H9 (cell line): Measurements from ENCODE around the gene SMIM23. TPM values are rescaled to one million over a fixed set of nuclear protein-coding genes. Genes with fewer than 3 reads are reported as not detected.

ENCODE experiments used
- DNase-seq: peaks from one replicate; pipeline ENCODE4 v3.0.0-alpha.2; 2017
- H2AFZ ChIP-seq: one replicate; pipeline ENCODE4 v1.6.1; 2013; ENCODE audit warnings: mild to moderate bottlenecking, low read length, control low read depth, moderate library complexity
- H2AK5ac ChIP-seq: 2 replicates; pipeline ENCODE4 v1.6.1; 2013; ENCODE audit warnings: low read length, control low read depth, mixed read lengths; ENCODE audit not compliant: insufficient read length
- H2BK120ac ChIP-seq: one replicate; pipeline ENCODE4 v1.6.1; 2013; ENCODE audit warnings: low read depth, mild to moderate bottlenecking, low read length, control low read depth, inconsistent platforms; ENCODE audit not compliant: poor library complexity, severe bottlenecking
- H2BK12ac ChIP-seq: 2 replicates; pipeline ENCODE4 v1.6.1; 2013; ENCODE audit warnings: low read length, control low read depth, mixed read lengths, low read depth; ENCODE audit not compliant: insufficient read length
- H2BK15ac ChIP-seq: 2 replicates; pipeline ENCODE4 v1.6.1; 2013; ENCODE audit warnings: low read depth, low read length, control low read depth
- H2BK20ac ChIP-seq: one replicate; pipeline ENCODE4 v1.6.1; 2013; ENCODE audit warnings: low read depth, mild to moderate bottlenecking, low read length, control low read depth, inconsistent platforms; ENCODE audit not compliant: poor library complexity, severe bottlenecking
- H2BK5ac ChIP-seq: 2 replicates; pipeline ENCODE4 v1.6.1; 2013; ENCODE audit warnings: low read length, control low read depth, mixed read lengths; ENCODE audit not compliant: insufficient read length
- H3K14ac ChIP-seq: 2 replicates; pipeline ENCODE4 v1.6.1; 2013; ENCODE audit warnings: low read length, control low read depth; ENCODE audit not compliant: insufficient read depth
- H3K18ac ChIP-seq: 2 replicates; pipeline ENCODE4 v1.6.1; 2013; ENCODE audit warnings: low read depth, mild to moderate bottlenecking, mixed read lengths, low read length, control low read depth; ENCODE audit not compliant: insufficient read length
- H3K23ac ChIP-seq: 2 replicates; pipeline ENCODE4 v1.6.1; 2013; ENCODE audit warnings: low read length, control low read depth, mixed read lengths, low read depth; ENCODE audit not compliant: insufficient read length
- H3K23me2 ChIP-seq: 2 replicates; pipeline ENCODE4 v1.6.1; 2013; ENCODE audit warnings: low read depth, mild to moderate bottlenecking, mixed read lengths, low read length, control low read depth; ENCODE audit not compliant: insufficient read length, poor library complexity, severe bottlenecking
- H3K27ac ChIP-seq: 2 replicates; pipeline ENCODE4 v1.5.1; 2013; ENCODE audit warnings: low read length, control low read depth, mixed read lengths, low read depth; ENCODE audit not compliant: insufficient read length
- H3K27me3 ChIP-seq: 2 replicates; pipeline ENCODE4 v1.6.1; 2013; ENCODE audit warnings: low read length, control low read depth, inconsistent platforms; ENCODE audit not compliant: insufficient read depth
- H3K4ac ChIP-seq: 2 replicates; pipeline ENCODE4 v1.6.1; 2013; ENCODE audit warnings: low read depth, mild to moderate bottlenecking, control low read depth, inconsistent platforms, low read length, moderate library complexity
- H3K4me1 ChIP-seq: 2 replicates; pipeline ENCODE4 v1.6.1; 2013; ENCODE audit warnings: low read length, control low read depth, inconsistent platforms; ENCODE audit not compliant: insufficient read depth
- H3K4me2 ChIP-seq: 2 replicates; pipeline ENCODE4 v1.6.1; 2013; ENCODE audit warnings: low read length, control low read depth, mixed read lengths; ENCODE audit not compliant: insufficient read length, insufficient read depth
- H3K56ac ChIP-seq: 2 replicates; pipeline ENCODE4 v1.6.1; 2013; ENCODE audit warnings: low read depth, mild to moderate bottlenecking, mixed read lengths, low read length, control low read depth; ENCODE audit not compliant: insufficient read length
- H3K79me1 ChIP-seq: 2 replicates; pipeline ENCODE4 v1.6.1; 2013; ENCODE audit warnings: low read depth, mild to moderate bottlenecking, moderate library complexity, low read length, control low read depth, inconsistent platforms; ENCODE audit not compliant: insufficient read depth, poor library complexity, severe bottlenecking
- H3K79me2 ChIP-seq: 2 replicates; pipeline ENCODE4 v1.6.1; 2013; ENCODE audit warnings: low read length, control low read depth, inconsistent platforms; ENCODE audit not compliant: insufficient read depth
- H3K9ac ChIP-seq: 2 replicates; pipeline ENCODE4 v1.6.1; 2013; ENCODE audit warnings: low read length, control low read depth, mixed read lengths; ENCODE audit not compliant: insufficient read length; ENCODE audit errors: extremely low read depth
- H3K9me3 ChIP-seq: one replicate; pipeline ENCODE4 v1.6.1; 2013; ENCODE audit warnings: low read depth, low read length, inconsistent platforms; ENCODE audit not compliant: control insufficient read depth
- H3T11ph ChIP-seq: one replicate; pipeline ENCODE4 v1.6.1; 2013; ENCODE audit warnings: mild to moderate bottlenecking, low read length, control low read depth, inconsistent platforms
- H4K20me1 ChIP-seq: one replicate; pipeline ENCODE4 v1.6.1; 2013; ENCODE audit not compliant: control insufficient read depth, insufficient read length, insufficient read depth
- H4K5ac ChIP-seq: 2 replicates; pipeline ENCODE4 v1.6.1; 2013; ENCODE audit warnings: low read depth, mild to moderate bottlenecking, mixed read lengths, low read length, control low read depth; ENCODE audit not compliant: insufficient read length
- H4K8ac ChIP-seq: replicated peaks from 2 replicates; pipeline ENCODE4 v1.6.1; 2013; ENCODE audit warnings: low read length, control low read depth, mixed read lengths, low read depth; ENCODE audit not compliant: insufficient read length
- H4K91ac ChIP-seq: 2 replicates; pipeline ENCODE4 v1.6.1; 2013; ENCODE audit warnings: low read depth, mild to moderate bottlenecking, moderate library complexity, mixed read lengths, low read length, control low read depth; ENCODE audit not compliant: insufficient read length
- H3K27ac Mint-ChIP-seq, 3 experiments: 2 replicates in 2 of 3; 3 replicates in 1 of 3; pipeline ENCODE4 v1.8.0; 2020 to 2021; ENCODE audit warnings: mixed read lengths in 3 of 3, mild to moderate bottlenecking in 1 of 3, moderate library complexity in 1 of 3
- H3K27me3 Mint-ChIP-seq: 2 replicates; pipeline ENCODE4 v1.8.0; 2021; ENCODE audit warnings: low read depth, mild to moderate bottlenecking, moderate library complexity, mixed read lengths
- H3K36me3 Mint-ChIP-seq, 3 experiments: 2 replicates in 2 of 3; 3 replicates in 1 of 3; pipeline ENCODE4 v1.8.0; 2020 to 2021; ENCODE audit warnings: low read depth in 3 of 3, mixed read lengths in 3 of 3; ENCODE audit not compliant: insufficient read depth in 1 of 3
- H3K4me1 Mint-ChIP-seq, 2 experiments: 2 replicates each; pipeline ENCODE4 v1.8.0; 2020; ENCODE audit warnings: mixed read lengths in 2 of 2
- H3K4me3 Mint-ChIP-seq, 2 experiments: 2 replicates in 1 of 2; 3 replicates in 1 of 2; pipeline ENCODE4 v1.8.0; 2020 to 2021; ENCODE audit warnings: mild to moderate bottlenecking in 2 of 2, mixed read lengths in 2 of 2, moderate library complexity in 1 of 2
- H3K9me3 Mint-ChIP-seq, 2 experiments: 2 replicates in 1 of 2; 3 replicates in 1 of 2; pipeline ENCODE4 v1.8.0; 2020; ENCODE audit warnings: mild to moderate bottlenecking in 2 of 2, mixed read lengths in 2 of 2, moderate library complexity in 1 of 2
- CTCF ChIP-seq: fragments of 200-600 bp; sonication (generic); conservative IDR thresholded peaks from 3 replicates; pipeline ENCODE4 v1.8.0; 2021; ENCODE audit warnings: antibody characterized with exemption, mild to moderate bottlenecking
- WGBS: extraction: QIAGEN DNeasy Blood & Tissue Kit; methylation state at CpG from one replicate; pipeline ENCODE4 v1.1.7; 2013; ENCODE audit warnings: missing lambda C conversion rate, low lambda C conversion rate, mixed read lengths; ENCODE audit not compliant: insufficient read length; ENCODE audit errors: extremely low coverage; 5-methylcytosine and 5-hydroxymethylcytosine counted together
- total RNA-seq: library from RNA; stranded (reverse); gene quantifications from 2 replicates; pipeline ENCODE4 v1.2.1, GENCODE V29; 2021

The SMIM23 gene
- total RNA-seq, 1 experiment from 2014 or later = not detected

DNA sequence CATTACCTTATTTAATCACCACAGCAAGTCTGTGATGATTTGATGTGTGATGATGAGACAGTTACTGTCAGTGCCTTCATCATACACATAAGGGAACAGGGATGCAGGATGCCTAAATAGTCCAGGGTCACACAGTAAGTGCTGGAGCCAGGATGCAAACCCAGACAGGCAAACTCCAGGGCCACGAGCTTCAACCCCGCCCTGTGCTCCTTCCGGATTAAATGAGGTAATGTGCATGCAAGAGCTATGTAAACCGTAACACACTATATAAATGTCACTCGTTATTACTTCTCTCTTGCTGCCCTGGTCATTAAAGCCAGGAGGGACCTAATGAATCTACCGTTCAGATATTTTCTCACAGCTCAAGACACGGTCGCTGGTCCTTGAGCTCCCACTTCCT, 12.8 kb downstream of the SMIM23 start:
- Histone ChIP-seq H3T11ph (no peak overlapping the region), H4K91ac (no peak overlapping the region), H3K9ac (no peak overlapping the region), H2AK5ac (no peak overlapping the region), H2BK120ac (no peak overlapping the region), H3K23me2 (no peaks in the 10 kb centered on the region), H2BK5ac (no peak overlapping the region), H3K27ac (no peak overlapping the region), H3K56ac (no peak overlapping the region), H3K79me2 (no peaks in the 10 kb centered on the region), H3K9me3 (no peaks in the 10 kb centered on the region), H2BK12ac (no peak overlapping the region), H3K18ac (no peak overlapping the region), H4K5ac (no peak overlapping the region), H3K27me3 (no peaks in the 10 kb centered on the region), H3K4ac (no peak overlapping the region), H4K8ac (no peak overlapping the region), H3K79me1 (no peaks in the 10 kb centered on the region), H3K4me1 (no peaks in the 10 kb centered on the region), H3K14ac (no peak overlapping the region), H3K4me2 (no peak overlapping the region), H2BK20ac (no peak overlapping the region), H3K23ac (no peak overlapping the region), H4K20me1 (no peaks in the 10 kb centered on the region), H2AFZ (no peak overlapping the region), H2BK15ac (no peak overlapping the region)
- no peak for DNase-seq
- Mint-ChIP-seq H3K27ac (no peak overlapping the region), H3K4me3 (no peak overlapping the region), H3K36me3 (no peaks in the 10 kb centered on the region), H3K27me3 (peaks cover 5% of the 10 kb centered on the region; the same call in 1 of the 2 replicates), H3K4me1 (0 out of 4 replicates have a peak, but pooled peaks cover 0 to 4% of the 10 kb centered on the region in 2 experiments), H3K9me3 (no peaks in the 10 kb centered on the region)
- whole genome bisulfite sequencing = no CpG with 5 or more reads among the region's 8 CpGs
- TF ChIP-seq CTCF = no peak
